NB4 (cell line): Measurements from ENCODE around the gene DMRTB1.

ENCODE experiments used
- DNase-seq: peaks from one replicate; pipeline ENCODE4 v3.0.0; 2010; ENCODE audit warnings: low read depth
- H3K4me3 ChIP-seq: one replicate; pipeline ENCODE4 v1.5.1; 2011; ENCODE audit warnings: mild to moderate bottlenecking, low read depth, low read length, moderate library complexity
- MYC ChIP-seq: IDR thresholded peaks from 2 replicates; pipeline ENCODE4 v1.6.1; 2011; ENCODE audit warnings: low read depth, low read length
- POLR2A ChIP-seq: IDR thresholded peaks from 2 replicates; pipeline ENCODE4 v1.6.1; 2011; ENCODE audit warnings: mild to moderate bottlenecking; ENCODE audit not compliant: insufficient read length; ENCODE audit errors: extremely low read depth
- TF ChIP-seq, protein P1 (sequence below): IDR thresholded peaks from 2 replicates; pipeline ENCODE4 v1.6.1; 2011; ENCODE audit warnings: low read depth, low read length
- TF ChIP-seq, protein P2 (sequence below): IDR thresholded peaks from one replicate; pipeline ENCODE4 v1.5.1; 2012; ENCODE audit warnings: low read depth, low read length

Gene DMRTB1

DNA sequence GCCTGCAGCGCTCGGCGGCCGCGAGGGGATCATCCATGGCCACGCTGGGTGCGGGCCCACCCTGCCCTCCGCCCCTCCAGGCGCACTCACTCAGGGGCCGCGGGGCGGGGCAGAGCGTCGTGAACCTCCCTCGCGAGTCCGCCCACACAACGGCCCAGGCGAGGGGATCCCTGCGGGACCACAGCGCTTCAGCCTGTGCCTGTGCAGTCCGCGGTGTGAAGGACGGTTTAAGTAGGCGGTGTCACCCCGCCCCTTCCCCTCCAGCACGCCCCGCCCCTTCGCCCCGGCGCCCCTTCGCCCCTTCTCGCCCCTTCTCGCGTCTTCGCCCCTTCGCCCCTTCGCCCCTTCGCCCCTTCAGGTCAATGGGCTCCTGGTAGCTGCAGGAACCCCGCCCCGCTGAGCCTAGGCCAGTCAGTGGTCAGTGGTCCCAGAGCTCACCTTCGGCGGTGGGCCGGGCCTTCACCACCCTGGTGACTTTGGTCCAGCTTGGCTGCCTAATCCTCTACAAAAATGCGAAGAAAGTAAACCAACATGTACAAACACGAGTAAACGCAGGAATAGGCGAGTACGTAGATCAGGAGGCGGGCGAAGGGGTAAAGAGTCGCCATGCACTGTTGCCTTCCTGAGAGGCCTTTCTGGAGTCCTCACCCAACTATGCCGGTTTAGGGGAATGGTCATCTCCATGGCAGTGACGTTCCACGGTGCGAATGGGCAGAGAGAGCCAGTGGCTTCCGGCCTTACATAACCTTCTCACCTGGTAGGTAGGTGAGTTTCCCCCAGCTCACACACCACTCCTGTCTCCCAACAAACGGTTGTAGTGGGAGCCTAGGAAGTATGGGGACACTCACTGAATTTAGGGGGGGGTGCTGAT, 19.6 kb upstream of the DMRTB1 start:
- no peak overlapping the region for H3K4me3 ChIP-seq
- no peak for DNase-seq
- TF ChIP-seq MYC = no peak
- TF ChIP-seq, protein P1, sequence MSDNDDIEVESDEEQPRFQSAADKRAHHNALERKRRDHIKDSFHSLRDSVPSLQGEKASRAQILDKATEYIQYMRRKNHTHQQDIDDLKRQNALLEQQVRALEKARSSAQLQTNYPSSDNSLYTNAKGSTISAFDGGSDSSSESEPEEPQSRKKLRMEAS = no peak
- TF ChIP-seq, protein P2, sequence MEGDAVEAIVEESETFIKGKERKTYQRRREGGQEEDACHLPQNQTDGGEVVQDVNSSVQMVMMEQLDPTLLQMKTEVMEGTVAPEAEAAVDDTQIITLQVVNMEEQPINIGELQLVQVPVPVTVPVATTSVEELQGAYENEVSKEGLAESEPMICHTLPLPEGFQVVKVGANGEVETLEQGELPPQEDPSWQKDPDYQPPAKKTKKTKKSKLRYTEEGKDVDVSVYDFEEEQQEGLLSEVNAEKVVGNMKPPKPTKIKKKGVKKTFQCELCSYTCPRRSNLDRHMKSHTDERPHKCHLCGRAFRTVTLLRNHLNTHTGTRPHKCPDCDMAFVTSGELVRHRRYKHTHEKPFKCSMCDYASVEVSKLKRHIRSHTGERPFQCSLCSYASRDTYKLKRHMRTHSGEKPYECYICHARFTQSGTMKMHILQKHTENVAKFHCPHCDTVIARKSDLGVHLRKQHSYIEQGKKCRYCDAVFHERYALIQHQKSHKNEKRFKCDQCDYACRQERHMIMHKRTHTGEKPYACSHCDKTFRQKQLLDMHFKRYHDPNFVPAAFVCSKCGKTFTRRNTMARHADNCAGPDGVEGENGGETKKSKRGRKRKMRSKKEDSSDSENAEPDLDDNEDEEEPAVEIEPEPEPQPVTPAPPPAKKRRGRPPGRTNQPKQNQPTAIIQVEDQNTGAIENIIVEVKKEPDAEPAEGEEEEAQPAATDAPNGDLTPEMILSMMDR = no peak
- TF ChIP-seq POLR2A = no peak

DNA sequence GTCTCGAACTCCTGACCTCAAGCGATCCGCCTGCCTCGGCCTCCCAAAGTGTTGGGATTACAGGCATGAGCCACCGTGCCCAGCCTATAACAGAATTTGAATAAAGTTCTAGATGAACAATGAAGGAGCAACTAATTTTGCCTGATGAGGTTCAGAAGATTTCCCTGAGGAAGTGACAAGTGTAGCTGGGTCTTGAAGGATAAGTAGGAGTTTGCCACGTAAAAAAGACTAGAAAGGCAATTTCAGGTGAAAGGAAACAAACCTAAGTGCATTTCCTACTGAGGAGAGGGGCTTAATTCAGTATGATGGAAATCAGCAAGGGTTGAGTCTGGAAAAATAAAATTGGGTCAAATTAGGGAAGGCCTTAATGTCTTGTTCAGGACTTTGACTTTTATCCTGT, 18.6 kb upstream of the DMRTB1 start:
- TF ChIP-seq, protein P2 = no peak

DNA sequence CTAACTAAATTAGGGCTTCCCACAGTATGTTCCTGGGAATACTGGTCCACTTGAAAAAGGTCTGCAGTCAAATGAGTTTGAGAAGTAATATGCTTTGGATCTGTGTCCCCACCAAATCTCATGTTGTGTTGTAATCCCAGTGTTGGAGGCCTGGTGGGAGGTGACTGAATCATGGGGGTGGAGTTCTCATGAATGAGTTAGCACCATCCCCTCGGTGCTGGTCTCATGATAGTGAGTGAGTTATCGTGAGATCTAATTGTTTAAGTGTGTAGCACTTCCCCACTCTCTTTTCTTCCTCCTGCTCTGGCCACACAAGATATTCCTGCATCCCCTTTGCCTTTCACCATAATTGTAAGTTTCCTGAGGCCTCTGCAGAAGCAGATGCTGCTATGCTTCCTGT, 16.9 kb upstream of the DMRTB1 start:
- peak; percentile 73 for DNase-seq
- H3K4me3 ChIP-seq = no peak overlapping the region
- TF ChIP-seq, protein P2 = no peak
- TF ChIP-seq MYC (no peak), POLR2A (no peak)
- TF ChIP-seq, protein P1 = no peak

More for the DNA sequence above, 18.6 kb upstream of the DMRTB1 start:
- H3K4me3 ChIP-seq = no peak overlapping the region
- no peak for DNase-seq

DNA sequence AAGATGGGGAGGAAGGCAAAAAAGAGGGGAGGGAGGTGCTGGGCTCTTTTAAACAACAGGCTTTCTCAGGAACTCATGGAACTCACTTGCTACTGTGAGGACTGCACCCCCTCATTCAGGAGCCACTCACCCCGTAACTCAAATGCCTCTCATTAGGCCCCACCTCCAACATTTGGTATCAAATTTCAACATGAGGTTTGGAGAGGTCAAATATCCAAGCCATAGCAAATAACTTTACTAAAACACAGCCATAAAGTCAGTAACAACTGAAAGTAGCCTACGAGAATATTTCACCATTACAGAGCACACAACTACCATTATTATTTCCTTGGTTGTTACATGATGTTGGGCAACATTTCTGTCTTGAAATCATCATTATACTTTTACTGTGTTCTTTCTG, 13.1 kb upstream of the DMRTB1 start:
- TF ChIP-seq MYC (no peak), POLR2A (no peak)
- TF ChIP-seq, protein P2 = no peak
- TF ChIP-seq, protein P1 = no peak
- DNase-seq = no peak
- no peak overlapping the region for H3K4me3 ChIP-seq

DNA sequence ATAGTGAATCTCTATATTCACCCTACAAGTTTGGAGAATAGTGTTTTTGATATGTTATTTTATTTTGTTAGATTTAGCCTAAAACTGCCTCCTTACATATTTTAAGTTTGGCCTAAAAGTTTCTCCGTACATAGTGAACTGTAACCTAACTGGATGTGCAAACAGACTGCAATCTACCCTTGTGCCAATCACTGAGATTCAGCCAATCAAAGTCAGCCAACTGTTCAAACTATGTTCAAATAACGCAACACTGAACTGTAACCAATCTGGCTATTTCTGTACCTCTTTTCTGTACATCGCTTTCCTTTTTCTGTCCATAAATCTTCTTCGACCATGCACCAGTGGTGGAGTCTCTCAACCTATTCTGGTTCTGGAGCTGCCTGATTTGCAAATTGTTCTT, 11.8 kb upstream of the DMRTB1 start:
- no peak for TF ChIP-seq POLR2A
- no peak overlapping the region for H3K4me3 ChIP-seq
- no peak for DNase-seq

DNA sequence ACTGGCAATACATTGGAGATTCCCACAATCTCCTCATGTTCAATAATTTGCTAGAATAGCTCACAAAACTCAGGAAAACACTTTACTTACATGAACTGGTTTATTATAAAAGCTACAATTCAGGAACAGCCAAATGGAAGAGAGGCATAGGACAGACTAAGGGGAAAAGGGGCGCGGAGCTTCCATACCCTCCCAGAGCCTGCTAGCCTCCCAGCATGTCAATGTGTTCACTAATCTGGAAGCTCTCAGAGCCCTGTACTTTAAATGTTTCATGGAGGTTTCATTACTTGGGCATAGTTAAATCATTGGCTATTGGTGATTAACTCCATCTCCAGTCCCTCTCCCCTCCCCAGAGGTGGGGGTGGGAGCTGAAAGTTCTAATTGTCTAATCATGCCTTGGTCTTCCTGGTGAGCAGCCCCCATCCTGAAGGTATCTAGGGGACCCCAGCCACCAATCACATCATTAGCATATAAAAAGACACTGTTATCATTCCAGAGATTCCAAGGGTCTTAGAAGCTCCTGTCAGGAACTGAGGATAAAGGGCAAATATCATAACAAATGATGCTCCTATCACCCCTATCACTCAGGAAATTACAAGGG, 10.9 kb upstream of the DMRTB1 start:
- no peak for DNase-seq
- TF ChIP-seq, protein P2 = no peak
- TF ChIP-seq, protein P1 = no peak
- no peak for TF ChIP-seq POLR2A
- no peak for TF ChIP-seq MYC
- H3K4me3 ChIP-seq = no peak overlapping the region
